B cell (primary cell): Measurements from ENCODE around the gene MEGF8. TPM values are rescaled to one million over a fixed set of nuclear protein-coding genes. Genes with fewer than 3 reads are reported as not detected.
A peak's percentile ranks its signal among the peaks of the same experiment; 100 is the strongest.

Source experiments
- ATAC-seq: fragments of 200-7000 bp; cut with Tn5 transposase; one replicate; pipeline ENCODE4 v1.10.0; 2021; ENCODE audit warnings: low read depth, mild to moderate bottlenecking, moderate number of reproducible peaks, moderate library complexity
- CTCF ChIA-PET: fragments of 350-600 bp; sonication (Branson Sonifier 250); formaldehyde crosslinking; loops from one replicate; lab custom pipeline; 2021; ENCODE audit warnings: antibody characterized with exemption, inconsistent platforms; lab: Charles Lee
- POLR2A ChIA-PET: fragments of 350-600 bp; sonication (Branson Sonifier 250); formaldehyde crosslinking; loops from one replicate; lab custom pipeline; 2021; ENCODE audit warnings: antibody characterized with exemption; lab: Charles Lee
- DNase-seq: peaks from one replicate; pipeline ENCODE4 v3.0.0; 2013
- H2AFZ ChIP-seq: 2 replicates; pipeline ENCODE4 v1.6.1; 2012; ENCODE audit warnings: mild to moderate bottlenecking, low read depth, low read length; ENCODE audit not compliant: insufficient read depth, poor library complexity, severe bottlenecking
- H3K27ac ChIP-seq, 2 donors: 1 replicate in 1 of 2; 2 replicates in 1 of 2; pipeline ENCODE4 v1.5.1; 2012 to 2013; ENCODE audit warnings: low read length in 2 of 2, mild to moderate bottlenecking in 2 of 2, moderate library complexity in 1 of 2
- H3K27me3 ChIP-seq, 4 experiments: fragments of 200-600 bp in 1 of 4; sonication (generic) in 1 of 4; replicated peaks in 1 of 4; 1 replicate in 2 of 4; 2 replicates in 2 of 4; pipeline versions ENCODE4 v1.6.1 to v1.7.0; 2013 to 2016; ENCODE audit warnings: low read length in 3 of 4, mild to moderate bottlenecking in 2 of 4, mixed read lengths in 1 of 4, moderate library complexity in 1 of 4; ENCODE audit not compliant: insufficient read depth in 4 of 4, control insufficient read depth in 3 of 4; ENCODE audit errors: control extremely low read depth in 1 of 4
- H3K36me3 ChIP-seq, 2 experiments: replicated peaks in 1 of 2; 1 replicate in 1 of 2; 2 replicates in 1 of 2; pipeline versions ENCODE4 v1.6.1 to v1.7.1; 2013; ENCODE audit warnings: low read length in 1 of 2; ENCODE audit not compliant: insufficient read depth in 2 of 2, control insufficient read depth in 1 of 2; ENCODE audit errors: control extremely low read depth in 1 of 2, extremely low read depth in 1 of 2
- H3K4me1 ChIP-seq, 2 donors: fragments of 200-600 bp in 1 of 2; sonication (generic) in 1 of 2; 1 replicate in 1 of 2; 2 replicates in 1 of 2; pipeline versions ENCODE4 v1.5.1 to v1.6.1; 2013 to 2017; ENCODE audit warnings: low read length in 2 of 2; ENCODE audit not compliant: control insufficient read depth in 2 of 2, insufficient read depth in 2 of 2
- H3K4me2 ChIP-seq: replicated peaks from 2 replicates; pipeline ENCODE3; 2012; ENCODE audit warnings: mild to moderate bottlenecking, low read depth, low read length; ENCODE audit not compliant: poor library complexity, severe bottlenecking
- H3K4me3 ChIP-seq, 5 experiments: fragments of 200-600 bp in 1 of 5; sonication (generic) in 1 of 5; 1 replicate in 3 of 5; 2 replicates in 2 of 5; pipeline versions ENCODE4 v1.5.1 to v1.7.0; 2011 to 2016; ENCODE audit warnings: low read length in 4 of 5, mild to moderate bottlenecking in 4 of 5, low read depth in 2 of 5, control low read depth in 1 of 5, moderate library complexity in 1 of 5; ENCODE audit not compliant: insufficient read depth in 1 of 5; ENCODE audit errors: control extremely low read depth in 1 of 5, extremely low read depth in 1 of 5
- H3K79me2 ChIP-seq: fragments of 200-600 bp; sonication (generic); one replicate; pipeline ENCODE4 v1.6.0; 2016; ENCODE audit warnings: low read length; ENCODE audit not compliant: control insufficient read depth, insufficient read depth
- H3K9ac ChIP-seq: fragments of 200-600 bp; sonication (generic); 2 replicates; pipeline ENCODE4 v1.6.1; 2017; ENCODE audit warnings: mild to moderate bottlenecking, low read length, moderate library complexity
- H3K9me3 ChIP-seq, 3 donors: one replicate each; pipeline versions ENCODE4 v1.6.1 to v1.7.1; 2013; ENCODE audit warnings: low read length in 2 of 3; ENCODE audit not compliant: control insufficient read depth in 2 of 3, insufficient read depth in 1 of 3; ENCODE audit errors: control extremely low read depth in 1 of 3
- H4K20me1 ChIP-seq: 2 replicates; pipeline ENCODE4 v1.6.0; 2012; ENCODE audit warnings: mild to moderate bottlenecking, low read length; ENCODE audit not compliant: insufficient read depth, control insufficient read depth, poor library complexity, severe bottlenecking
- H3K27ac Mint-ChIP-seq: one replicate; pipeline ENCODE4 v1.8.0; 2021; ENCODE audit warnings: mixed read lengths
- H3K27me3 Mint-ChIP-seq: one replicate; pipeline ENCODE4 v1.8.0; 2021; ENCODE audit warnings: mixed read lengths
- H3K4me1 Mint-ChIP-seq: one replicate; pipeline ENCODE4 v1.8.0; 2021; ENCODE audit warnings: mixed read lengths
- H3K4me3 Mint-ChIP-seq: one replicate; pipeline ENCODE4 v1.8.0; 2021; ENCODE audit warnings: mixed read lengths
- H3K9me3 Mint-ChIP-seq: one replicate; pipeline ENCODE4 v1.8.0; 2022; ENCODE audit warnings: mixed read lengths; ENCODE audit not compliant: insufficient read depth
- CTCF ChIP-seq: fragments of 200-600 bp; IDR thresholded peaks from one replicate; pipeline ENCODE4 v1.8.0; 2022; ENCODE audit warnings: antibody characterized with exemption, mild to moderate bottlenecking
- EZH2 ChIP-seq: IDR thresholded peaks from 2 replicates; pipeline ENCODE4 v1.6.1; 2012; ENCODE audit warnings: borderline replicate concordance, low read depth, mild to moderate bottlenecking, moderate library complexity, low read length; ENCODE audit not compliant: insufficient read depth, poor library complexity, severe bottlenecking
- WGBS: methylation state at CpG from one replicate; pipeline ENCODE4 v1.1.5; 2013; ENCODE audit warnings: missing lambda C conversion rate; ENCODE audit not compliant: insufficient coverage; 5-methylcytosine and 5-hydroxymethylcytosine counted together
- intact Hi-C: fragments of 100-400 bp; cut with micrococcal nuclease; formaldehyde crosslinking; loops from one replicate; pipeline ENCODE4 v1.10.0; 2022
- polyA plus RNA-seq: library from polyadenylated mRNA; depleted of rRNA; stranded (reverse); fragments of >200 nt; gene quantifications from 2 replicates; pipeline ENCODE4 v1.2.3, GENCODE V29; 2012
- total RNA-seq, 2 donors: library from RNA; stranded (reverse); fragments of 120-200 nt in 1 of 2; gene quantifications; 1 replicate in 1 of 2; 2 replicates in 1 of 2; pipeline versions ENCODE4 v1.2.3 to v1.2.4, GENCODE V29; 2013 to 2022

The MEGF8 gene
- total and polyA plus RNA-seq, 2 donors (not counting 1 experiment from before 2014, with no cell fraction given) = 8.2 to 26.5 TPM

- Histone ChIP-seq H3K4me2 (no peak overlapping the region), H3K36me3 (peaks cover 0 to 16% of the 10 kb centered on the region in 2 experiments), H4K20me1 (no peaks in the 10 kb centered on the region), H3K27ac (no peak overlapping the region), H3K79me2 (peaks cover 11% of the 10 kb centered on the region), H3K4me1 (no peaks in the 10 kb centered on the region), H3K4me3 (no peak overlapping the region), H3K27me3 (no peaks in the 10 kb centered on the region), H2AFZ (no peak overlapping the region), H3K9me3 (no peaks in the 10 kb centered on the region), H3K9ac (no peak overlapping the region)
- ChIA-PET CTCF (no interaction called here), POLR2A (interaction anchor here (0.5 kb wide), 1 partner anchor 26 kb away, joined by 10 read pairs; no protein-coding TSS in a partner anchor)
- Mint-ChIP-seq H3K27ac (no peak overlapping the region), H3K27me3 (no peaks in the 10 kb centered on the region), H3K9me3 (no peaks in the 10 kb centered on the region), H3K4me1 (peaks cover 4% of the 10 kb centered on the region), H3K4me3 (no peak overlapping the region)
- DNase-seq (peak; percentile 14), ATAC-seq (peak; percentile 43)
- 79% methylated on average over 21 of the region's 21 CpGs for WGBS
- intact Hi-C loops = no loop called here
- no peak for TF ChIP-seq CTCF
- no peak for TF ChIP-seq EZH2
Measured at GRCh38 chr19:42333975-42334696, 8.7 kb downstream of the MEGF8 start.

GRCh38 chr19:42334697-42335373 lies 9.4 kb downstream of the MEGF8 start:
- no peak overlapping the region for H2AFZ ChIP-seq
- H3K36me3 ChIP-seq = peaks cover 0 to 16% of the 10 kb centered on the region in 2 experiments
- no peak overlapping the region for H3K4me3 Mint-ChIP-seq
- CTCF ChIA-PET = no interaction called here
- H3K27me3 ChIP-seq = no peaks in the 10 kb centered on the region
- H3K9me3 Mint-ChIP-seq = no peaks in the 10 kb centered on the region
- H3K27me3 Mint-ChIP-seq = no peaks in the 10 kb centered on the region
- H3K4me2 ChIP-seq = no peak overlapping the region
- intact Hi-C loops = no loop called here
- ATAC-seq (no peak), DNase-seq (no peak)
- H3K4me3 ChIP-seq = no peak overlapping the region
- 95% methylated on average over 13 of the region's 13 CpGs for WGBS
- H3K79me2 ChIP-seq = peaks cover 8% of the 10 kb centered on the region
- H3K9me3 ChIP-seq = no peaks in the 10 kb centered on the region
- H3K27ac ChIP-seq = no peak overlapping the region
- no peak overlapping the region for H3K27ac Mint-ChIP-seq
- H3K9ac ChIP-seq = no peak overlapping the region
- H3K4me1 ChIP-seq = no peaks in the 10 kb centered on the region
- peaks cover 8% of the 10 kb centered on the region for H3K4me1 Mint-ChIP-seq
- POLR2A ChIA-PET = no interaction called here
- TF ChIP-seq CTCF (no peak), EZH2 (no peak)
- no peaks in the 10 kb centered on the region for H4K20me1 ChIP-seq
